ENCODE measurements around the gene LDLRAD4. TPM values are rescaled to one million over a fixed set of nuclear protein-coding genes. Genes with fewer than 3 reads are reported as not detected.
A peak's percentile ranks its signal among the peaks of the same experiment; 100 is the strongest.

The LDLRAD4 gene
- total RNA-seq, 1 donor from 2014 or later = 20.4 TPM

DNA sequence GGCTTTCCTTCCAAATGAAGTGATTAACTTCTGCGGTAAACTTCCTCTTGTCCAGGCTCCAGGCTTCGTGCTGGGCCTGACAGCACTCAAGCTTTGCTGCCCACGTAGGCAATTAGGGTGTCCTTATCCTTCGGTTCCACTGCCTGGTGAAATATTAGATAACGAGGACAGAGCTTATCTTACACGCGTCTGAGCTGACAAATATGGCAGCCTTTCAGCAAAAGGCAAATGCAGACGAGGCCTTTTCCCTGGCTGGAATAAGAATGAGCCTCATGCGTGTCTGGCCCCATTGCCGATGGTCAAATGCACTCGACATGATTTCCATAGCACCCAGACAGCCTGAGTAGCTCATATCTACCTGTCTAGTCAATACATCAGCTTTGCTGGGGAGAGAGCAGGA is 366.3 kb downstream of the LDLRAD4 start:
- H3K4me1 Mint-ChIP-seq (ENCODE audit: unreplicated experiment) = no peaks in the 10 kb centered on the region
- no peak for TF ChIP-seq CTCF (IDR thresholded peaks at IDR 0.05)
- H3K36me3 Mint-ChIP-seq (ENCODE audit: unreplicated experiment) = no peaks in the 10 kb centered on the region
- no peak overlapping the region for H3K27ac Mint-ChIP-seq (ENCODE audit: unreplicated experiment)
- no peak overlapping the region for H3K4me3 Mint-ChIP-seq (ENCODE audit: unreplicated experiment)
- no peaks in the 10 kb centered on the region for H3K27me3 Mint-ChIP-seq (ENCODE audit: unreplicated experiment)
- peak; percentile 42 for DNase-seq (ENCODE audit: extremely low spot score, unreplicated experiment)
- H3K9me3 Mint-ChIP-seq (ENCODE audit: unreplicated experiment) = no peaks in the 10 kb centered on the region

DNA sequence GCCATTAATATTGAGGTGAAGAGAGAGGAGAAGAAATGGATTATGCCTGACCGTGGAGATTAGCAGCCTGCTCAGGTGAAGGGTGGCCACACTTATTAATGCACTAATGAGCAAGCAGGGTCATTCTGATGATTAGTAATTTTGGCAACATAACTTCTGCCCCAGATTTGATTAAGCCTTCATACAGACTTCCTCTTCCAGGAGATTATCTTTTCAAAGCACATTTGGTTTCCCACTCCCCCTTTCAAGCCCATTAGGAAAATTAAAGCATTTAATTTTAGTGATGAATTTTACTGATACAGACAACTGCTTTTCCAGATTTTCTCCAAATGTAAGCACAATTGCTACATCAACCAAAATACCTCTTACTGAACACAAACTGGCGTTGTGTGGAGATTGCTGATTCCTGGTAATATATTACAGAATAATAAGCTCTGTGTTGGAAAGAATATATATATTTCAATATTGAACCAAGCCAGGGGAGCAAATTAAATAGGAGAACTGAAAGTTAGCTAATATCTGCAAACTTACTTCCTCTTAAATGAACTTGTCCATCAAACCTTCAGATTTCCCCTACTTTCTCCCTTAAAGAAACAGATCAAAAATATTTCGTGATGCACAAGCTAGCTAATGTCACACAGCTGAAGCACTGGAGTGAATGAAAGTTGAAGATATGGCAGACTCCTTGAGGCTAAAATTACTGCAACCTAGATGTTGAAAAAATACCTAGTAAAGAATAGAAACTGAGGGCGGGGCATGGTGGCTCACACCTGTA is 367.0 kb downstream of the LDLRAD4 start:
- Mint-ChIP-seq H3K4me1 (ENCODE audit: unreplicated experiment) (no peaks in the 10 kb centered on the region), H3K27ac (ENCODE audit: unreplicated experiment) (no peak overlapping the region)
- TF ChIP-seq CTCF (IDR thresholded peaks at IDR 0.05) = no peak

DNA sequence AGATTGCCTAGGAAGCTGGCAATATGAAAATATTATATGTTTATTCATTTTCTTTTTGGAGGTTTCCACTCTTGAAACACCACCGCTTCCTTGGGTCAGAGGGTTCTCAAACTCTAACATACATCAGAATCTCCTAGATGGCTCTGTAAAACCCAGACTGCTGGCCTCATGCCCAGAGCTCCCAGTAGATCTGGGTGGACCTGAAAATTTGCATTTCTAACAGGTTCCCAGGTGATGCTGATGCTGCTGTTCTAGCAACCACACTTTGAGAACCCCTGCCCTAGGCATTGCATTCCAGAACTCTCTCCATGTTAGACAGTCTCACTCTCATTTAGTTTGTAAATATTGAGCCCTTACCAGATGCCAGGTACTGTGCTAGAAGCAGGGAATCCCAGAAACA is 368.4 kb downstream of the LDLRAD4 start:
- no peaks in the 10 kb centered on the region for H3K36me3 Mint-ChIP-seq (ENCODE audit: unreplicated experiment)
- H3K4me3 Mint-ChIP-seq (ENCODE audit: unreplicated experiment) = no peak overlapping the region
- no peaks in the 10 kb centered on the region for H3K27me3 Mint-ChIP-seq (ENCODE audit: unreplicated experiment)
- no peaks in the 10 kb centered on the region for H3K4me1 Mint-ChIP-seq (ENCODE audit: unreplicated experiment)
- peak; percentile 51 for DNase-seq (ENCODE audit: extremely low spot score, unreplicated experiment)
- TF ChIP-seq CTCF (IDR thresholded peaks at IDR 0.05) = no peak
- no peak overlapping the region for H3K27ac Mint-ChIP-seq (ENCODE audit: unreplicated experiment)
- no peaks in the 10 kb centered on the region for H3K9me3 Mint-ChIP-seq (ENCODE audit: unreplicated experiment)

More for the DNA sequence above, 367.0 kb downstream of the LDLRAD4 start:
- Mint-ChIP-seq H3K36me3 (ENCODE audit: unreplicated experiment) (no peaks in the 10 kb centered on the region), H3K27me3 (ENCODE audit: unreplicated experiment) (no peaks in the 10 kb centered on the region), H3K9me3 (ENCODE audit: unreplicated experiment) (no peaks in the 10 kb centered on the region), H3K4me3 (ENCODE audit: unreplicated experiment) (no peak overlapping the region)
- DNase-seq (ENCODE audit: extremely low spot score, unreplicated experiment) = no peak

- Mint-ChIP-seq H3K27ac (ENCODE audit: unreplicated experiment) (no peak overlapping the region), H3K9me3 (ENCODE audit: unreplicated experiment) (no peaks in the 10 kb centered on the region), H3K36me3 (ENCODE audit: unreplicated experiment) (no peaks in the 10 kb centered on the region), H3K27me3 (ENCODE audit: unreplicated experiment) (no peaks in the 10 kb centered on the region), H3K4me3 (ENCODE audit: unreplicated experiment) (no peak overlapping the region), H3K4me1 (ENCODE audit: unreplicated experiment) (no peaks in the 10 kb centered on the region)
- DNase-seq (ENCODE audit: extremely low spot score, unreplicated experiment) = no peak
- TF ChIP-seq CTCF (IDR thresholded peaks at IDR 0.05) = no peak
Observed at GRCh38 chr18:13587477-13587876, 368.9 kb downstream of the LDLRAD4 start.

DNA sequence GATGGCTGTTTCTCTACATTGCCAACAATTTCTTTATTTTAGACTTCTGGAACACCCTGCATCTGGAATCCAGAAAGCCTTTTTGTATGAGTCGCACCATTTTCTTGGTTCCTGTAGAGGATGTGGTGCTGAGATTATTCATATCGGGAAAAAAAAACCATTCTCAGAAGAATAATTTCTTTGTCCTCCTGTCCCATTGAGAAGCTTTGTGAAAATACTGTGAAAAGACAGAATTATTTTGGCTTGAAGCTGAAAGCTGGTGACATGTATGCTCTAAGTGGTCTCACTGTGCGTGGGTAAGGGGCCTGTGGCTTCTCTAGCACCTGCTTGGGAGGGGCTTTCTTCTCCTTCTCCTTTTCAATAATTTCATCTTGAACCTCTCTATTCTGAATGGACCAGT is 369.4 kb downstream of the LDLRAD4 start:
- Mint-ChIP-seq H3K36me3 (ENCODE audit: unreplicated experiment) (no peaks in the 10 kb centered on the region), H3K27me3 (ENCODE audit: unreplicated experiment) (no peaks in the 10 kb centered on the region), H3K27ac (ENCODE audit: unreplicated experiment) (no peak overlapping the region), H3K4me3 (ENCODE audit: unreplicated experiment) (no peak overlapping the region), H3K9me3 (ENCODE audit: unreplicated experiment) (no peaks in the 10 kb centered on the region), H3K4me1 (ENCODE audit: unreplicated experiment) (no peaks in the 10 kb centered on the region)
- TF ChIP-seq CTCF (IDR thresholded peaks at IDR 0.05) = no peak
- DNase-seq (ENCODE audit: extremely low spot score, unreplicated experiment) = no peak
